Activated CD4-positive, alpha-beta T cell treated with anti-CD3 and anti-CD28 coated beads for 36 hours (primary cell): ENCODE measurements around the gene AGRP. TPM values are rescaled to one million over a fixed set of nuclear protein-coding genes. Genes with fewer than 3 reads are reported as not detected.
"Not testable (repeated sequence)": the region's sequence is repeated elsewhere in the genome, so short reads cannot be mapped to it uniquely, and the experiment has no call there.

Experiments
- ATAC-seq: fragments of 200-7000 bp; cut with Tn5 transposase; one replicate; pipeline ENCODE4 v1.10.0; 2021; ENCODE audit warnings: mild to moderate bottlenecking, moderate library complexity
- CTCF ChIA-PET: fragments of 350-600 bp; sonication (Branson Sonifier 250); formaldehyde crosslinking; loops from one replicate; lab custom pipeline; 2021; ENCODE audit warnings: antibody characterized with exemption; lab: Charles Lee
- POLR2A ChIA-PET: fragments of 350-600 bp; sonication (Branson Sonifier 250); formaldehyde crosslinking; loops from one replicate; lab custom pipeline; 2021; ENCODE audit warnings: antibody characterized with exemption, inconsistent platforms; lab: Charles Lee
- DNase-seq: peaks from one replicate; pipeline ENCODE4 v3.0.0-alpha.2; 2020
- H3K27ac Mint-ChIP-seq: one replicate; pipeline ENCODE4 v1.8.0; 2021; ENCODE audit warnings: mixed read lengths
- H3K27me3 Mint-ChIP-seq: one replicate; pipeline ENCODE4 v1.8.0; 2021; ENCODE audit warnings: mixed read lengths
- H3K36me3 Mint-ChIP-seq: one replicate; pipeline ENCODE4 v1.8.0; 2021; ENCODE audit warnings: low read depth, mixed read lengths
- H3K4me1 Mint-ChIP-seq: one replicate; pipeline ENCODE4 v1.8.0; 2021; ENCODE audit warnings: mixed read lengths
- H3K4me3 Mint-ChIP-seq: one replicate; pipeline ENCODE4 v1.8.0; 2021; ENCODE audit warnings: mild to moderate bottlenecking, moderate library complexity, mixed read lengths
- H3K9me3 Mint-ChIP-seq: one replicate; pipeline ENCODE4 v1.8.0; 2021; ENCODE audit warnings: low read depth, mixed read lengths
- intact Hi-C, 2 experiments: fragments of 100-400 bp; cut with DNase I in 1 of 2; cut with micrococcal nuclease in 1 of 2; formaldehyde crosslinking; loops; one replicate each; pipeline versions ENCODE4 v1.14.2 to v1.15.1; 2022 to 2024; cut with DNase I, micrococcal nuclease
- total RNA-seq, 2 experiments: library from RNA; stranded (reverse); gene quantifications; one replicate each; pipeline ENCODE4 v1.2.3, GENCODE V29; 2021

The AGRP gene
- total RNA-seq, 2 experiments from 2014 or later: not detected

- ChIA-PET POLR2A (interaction anchor here (0.5 to 1.5 kb wide), 7 partner anchors 19 to 325 kb away, joined by 3 to 5 read pairs (median 3); partner anchors contain the start of genes CTCF and NUTF2), CTCF (interaction anchor here (0.6 to 17.0 kb wide), 78 partner anchors 8 to 646 kb away, joined by 3 to 390 read pairs (median 4); partner anchors contain the start of genes ACD, AGRP, ATP6V0D1 and C16orf86)
- Mint-ChIP-seq H3K4me3 (peak overlapping the region; percentile 80), H3K27me3 (no peaks in the 10 kb centered on the region), H3K9me3 (no peaks in the 10 kb centered on the region), H3K36me3 (no peaks in the 10 kb centered on the region), H3K4me1 (peaks cover 10% of the 10 kb centered on the region), H3K27ac (peak overlapping the region; percentile 97)
- peak; percentile 94 for ATAC-seq
- intact Hi-C loops: loop anchor here (1.0 to 10.0 kb wide), 15 partner anchors 16 to 519 kb away; partner anchors contain the start of genes CENPT (in 2 of the 2), NUTF2 (in 2 of the 2), RANBP10 (in 2 of the 2) and TSNAXIP1 (in 2 of the 2)
- peak; percentile 99 for DNase-seq
These were observed 37.9 kb upstream of the AGRP start for GRCh38 chr16:67521095-67521804.

GRCh38 chr16:67519242-67519641 is 35.9 kb upstream of the AGRP start:
- DNase-seq (no peak), ATAC-seq (no peak)
- Mint-ChIP-seq H3K27me3 (no peaks in the 10 kb centered on the region), H3K27ac (no peak overlapping the region), H3K4me3 (no peak overlapping the region), H3K4me1 (peaks cover 15% of the 10 kb centered on the region), H3K36me3 (no peaks in the 10 kb centered on the region), H3K9me3 (no peaks in the 10 kb centered on the region)
- ChIA-PET POLR2A (no interaction called here), CTCF (interaction anchor here (0.7 to 17.0 kb wide), 3 partner anchors 31 to 365 kb away, joined by 3 to 390 read pairs (median 75); partner anchors contain the start of genes AGRP, ATP6V0D1 and CARMIL2)
- intact Hi-C loops: no loop called here

GRCh38 chr16:67518676-67519075 is 35.3 kb upstream of the AGRP start:
- intact Hi-C loops: no loop called here
- no peak overlapping the region for H3K27ac Mint-ChIP-seq
- H3K9me3 Mint-ChIP-seq: no peaks in the 10 kb centered on the region
- H3K4me3 Mint-ChIP-seq: no peak overlapping the region
- DNase-seq (no peak), ATAC-seq (no peak)
- peaks cover 15% of the 10 kb centered on the region for H3K4me1 Mint-ChIP-seq
- ChIA-PET POLR2A (no interaction called here), CTCF (interaction anchor here (0.7 to 17.0 kb wide), 2 partner anchors 30 to 365 kb away, joined by 3 to 390 read pairs; partner anchors contain the start of genes AGRP and ATP6V0D1)
- H3K36me3 Mint-ChIP-seq: no peaks in the 10 kb centered on the region
- H3K27me3 Mint-ChIP-seq: no peaks in the 10 kb centered on the region

GRCh38 chr16:67517661-67518423 is 34.5 kb upstream of the AGRP start:
- H3K27ac Mint-ChIP-seq: no peak overlapping the region
- H3K36me3 Mint-ChIP-seq: no peaks in the 10 kb centered on the region
- ChIA-PET CTCF (interaction anchor here (0.5 to 17.0 kb wide), 12 partner anchors 10 to 716 kb away, joined by 3 to 390 read pairs (median 3); partner anchors contain the start of genes AGRP, ATP6V0D1 and CARMIL2), POLR2A (no interaction called here)
- peaks cover 15% of the 10 kb centered on the region for H3K4me1 Mint-ChIP-seq
- intact Hi-C loops: no loop called here
- no peaks in the 10 kb centered on the region for H3K9me3 Mint-ChIP-seq
- H3K27me3 Mint-ChIP-seq: no peaks in the 10 kb centered on the region
- no peak for DNase-seq
- no peak overlapping the region for H3K4me3 Mint-ChIP-seq
- ATAC-seq: no peak

GRCh38 chr16:67517155-67517445 is 33.8 kb upstream of the AGRP start:
- no peaks in the 10 kb centered on the region for H3K9me3 Mint-ChIP-seq
- intact Hi-C loops: no loop called here

GRCh38 chr16:67516296-67517154 is 33.2 kb upstream of the AGRP start:
- DNase-seq: no peak
- Mint-ChIP-seq H3K4me1 (peaks cover 14% of the 10 kb centered on the region), H3K4me3 (no peak overlapping the region), H3K27ac (no peak overlapping the region), H3K27me3 (no peaks in the 10 kb centered on the region), H3K9me3 (no peaks in the 10 kb centered on the region), H3K36me3 (no peaks in the 10 kb centered on the region)
- ChIA-PET CTCF (interaction anchor here (0.6 to 17.0 kb wide), 15 partner anchors 10 to 548 kb away, joined by 3 to 390 read pairs (median 3); partner anchors contain the start of genes AGRP, ATP6V0D1 and CARMIL2), POLR2A (interaction anchor here (0.6 to 0.7 kb wide), 2 partner anchors 290 to 524 kb away, joined by 3 read pairs; no protein-coding TSS in a partner anchor)
- ATAC-seq: no peak
- intact Hi-C loops: no loop called here

More at GRCh38 chr16:67517155-67517445, 33.8 kb upstream of the AGRP start:
- H3K27ac Mint-ChIP-seq: no peak overlapping the region
- H3K27me3 Mint-ChIP-seq: no peaks in the 10 kb centered on the region
- DNase-seq (no peak), ATAC-seq (no peak)
- H3K4me1 Mint-ChIP-seq: peaks cover 15% of the 10 kb centered on the region
- H3K36me3 Mint-ChIP-seq: no peaks in the 10 kb centered on the region
- ChIA-PET CTCF (interaction anchor here (0.6 to 17.0 kb wide), 13 partner anchors 9 to 548 kb away, joined by 3 to 390 read pairs (median 3); partner anchors contain the start of genes AGRP, ATP6V0D1 and CARMIL2), POLR2A (interaction anchor here (0.6 to 0.7 kb wide), 2 partner anchors 290 to 523 kb away, joined by 3 read pairs; no protein-coding TSS in a partner anchor)
- no peak overlapping the region for H3K4me3 Mint-ChIP-seq

- POLR2A ChIA-PET: interaction anchor here (0.7 to 1.1 kb wide), 3 partner anchors 15 to 781 kb away, joined by 3 to 5 read pairs (median 3); no protein-coding TSS in a partner anchor
- Mint-ChIP-seq H3K9me3 (no peaks in the 10 kb centered on the region), H3K4me3 (no peak overlapping the region), H3K36me3 (no peaks in the 10 kb centered on the region), H3K27me3 (no peaks in the 10 kb centered on the region), H3K27ac (peak overlapping the region; percentile 55), H3K4me1 (peaks cover 8% of the 10 kb centered on the region)
- intact Hi-C loops: loop anchor here (1.0 kb wide), 2 partner anchors 20 to 33 kb away; partner anchors contain the start of gene ATP6V0D1 (in 2 of the 2)
- CTCF ChIA-PET: interaction anchor here (0.6 to 17.0 kb wide), 19 partner anchors 9 to 603 kb away, joined by 3 to 390 read pairs (median 4); partner anchors contain the start of genes AGRP, ATP6V0D1 and CARMIL2
- ATAC-seq: peak; percentile 91
- peak; percentile 91 for DNase-seq
These were observed 31.1 kb upstream of the AGRP start for GRCh38 chr16:67514382-67514828.

GRCh38 chr16:67513892-67514291 is 30.5 kb upstream of the AGRP start:
- ChIA-PET POLR2A (interaction anchor here (0.7 to 1.1 kb wide), 3 partner anchors 15 to 781 kb away, joined by 3 to 5 read pairs (median 3); no protein-coding TSS in a partner anchor), CTCF (interaction anchor here (0.6 to 17.0 kb wide), 17 partner anchors 9 to 752 kb away, joined by 3 to 390 read pairs (median 4); partner anchors contain the start of genes AGRP, ATP6V0D1 and CARMIL2)
- intact Hi-C loops: loop anchor here (1.0 kb wide), 2 partner anchors 20 to 33 kb away; partner anchors contain the start of gene ATP6V0D1 (in 2 of the 2)
- peaks cover 11% of the 10 kb centered on the region for H3K4me1 Mint-ChIP-seq
- H3K4me3 Mint-ChIP-seq, H3K36me3 Mint-ChIP-seq, H3K9me3 Mint-ChIP-seq, DNase-seq, H3K27ac Mint-ChIP-seq, H3K27me3 Mint-ChIP-seq: not testable (repeated sequence)
- ATAC-seq: peak; percentile 11

GRCh38 chr16:67509016-67509415 is 25.7 kb upstream of the AGRP start:
- H3K9me3 Mint-ChIP-seq: no peaks in the 10 kb centered on the region
- H3K27me3 Mint-ChIP-seq: no peaks in the 10 kb centered on the region
- no peak overlapping the region for H3K4me3 Mint-ChIP-seq
- ChIA-PET CTCF (interaction anchor here (1.9 to 17.0 kb wide), 2 partner anchors 12 to 21 kb away, joined by 11 to 390 read pairs; partner anchors contain the start of genes AGRP and ATP6V0D1), POLR2A (no interaction called here)
- ATAC-seq (no peak), DNase-seq (no peak)
- intact Hi-C loops: no loop called here
- no peak overlapping the region for H3K27ac Mint-ChIP-seq
- H3K4me1 Mint-ChIP-seq: peaks cover 40% of the 10 kb centered on the region
- peaks cover 9% of the 10 kb centered on the region for H3K36me3 Mint-ChIP-seq

- H3K9me3 Mint-ChIP-seq: no peaks in the 10 kb centered on the region
- ATAC-seq (no peak), DNase-seq (no peak)
- POLR2A ChIA-PET: interaction anchor here (0.8 kb wide), 1 partner anchor 116 kb away, joined by 5 read pairs; no protein-coding TSS in a partner anchor
- H3K27ac Mint-ChIP-seq: peak overlapping the region; percentile 77
- no peak overlapping the region for H3K4me3 Mint-ChIP-seq
- intact Hi-C loops: no loop called here
- peaks cover 45% of the 10 kb centered on the region for H3K4me1 Mint-ChIP-seq
- peaks cover 9% of the 10 kb centered on the region for H3K36me3 Mint-ChIP-seq
- CTCF ChIA-PET: interaction anchor here (1.4 to 2.1 kb wide), 2 partner anchors 15 to 25 kb away, joined by 4 to 13 read pairs; no protein-coding TSS in a partner anchor
- no peaks in the 10 kb centered on the region for H3K27me3 Mint-ChIP-seq
These were observed 23.1 kb upstream of the AGRP start for GRCh38 chr16:67506468-67506867.
